Measurements from ENCODE around the gene TWF2.

TWF2 gene

GRCh38 chr3:52226229-52226817, 12.6 kb downstream of the TWF2 start:
- no peaks in the 10 kb centered on the region for H3K27me3 Mint-ChIP-seq
- H3K36me3 Mint-ChIP-seq (ENCODE audit: low read depth): peaks cover 13% of the 10 kb centered on the region
- peak overlapping the region; percentile 82 for H3K27ac Mint-ChIP-seq
- H3K4me3 Mint-ChIP-seq: peak overlapping the region; percentile 21
- H3K4me1 Mint-ChIP-seq (ENCODE audit: low read depth): peaks cover 54% of the 10 kb centered on the region
- no peaks in the 10 kb centered on the region for H3K9me3 Mint-ChIP-seq

DNA sequence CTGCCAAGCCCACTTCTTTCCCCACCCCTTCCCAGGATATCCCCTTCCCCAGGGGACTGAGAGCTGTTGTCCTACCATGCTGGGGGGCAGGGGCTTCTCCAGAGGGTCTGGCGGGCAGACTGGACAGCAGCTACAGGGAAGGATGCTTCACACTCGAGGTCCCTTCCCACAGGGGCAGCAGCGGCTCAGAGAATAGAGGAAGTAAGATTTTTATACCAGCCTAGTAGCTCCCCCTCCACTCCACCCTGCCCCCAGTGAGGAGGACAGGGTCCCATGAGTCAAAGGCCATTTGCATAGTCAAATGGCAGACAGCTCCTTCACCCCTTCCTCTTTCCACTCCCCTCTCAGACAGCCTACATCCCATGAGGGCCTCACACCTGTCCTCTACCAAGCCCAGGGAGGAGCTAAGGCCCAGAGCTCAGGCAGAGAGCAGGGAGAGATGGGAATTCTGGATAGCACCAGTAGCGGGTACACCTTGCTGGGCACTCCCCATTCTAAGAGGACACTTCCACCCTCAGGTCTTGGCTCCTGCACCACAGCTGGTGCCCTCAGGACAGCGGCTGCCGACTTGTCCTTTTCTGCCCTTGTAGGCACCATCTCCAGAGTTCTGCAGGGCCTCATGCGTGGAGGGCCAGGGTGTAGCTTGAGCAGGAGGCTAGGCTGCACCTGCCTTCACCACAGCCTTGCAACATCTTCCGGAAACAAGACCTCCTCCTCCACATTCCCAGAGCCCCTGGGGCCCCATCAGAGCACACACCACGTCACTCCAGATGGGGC, 13.3 kb downstream of the TWF2 start, which contains the start of gene TLR9:
TLR9 (minus strand) TSS at position 194 of the 777 bp plus-strand sequence; CDS start at position 78, 116 bp downstream.
- peaks cover 57% of the 10 kb centered on the region for H3K4me1 Mint-ChIP-seq (ENCODE audit: low read depth)
- H3K27me3 Mint-ChIP-seq: no peaks in the 10 kb centered on the region
- peaks cover 10% of the 10 kb centered on the region for H3K36me3 Mint-ChIP-seq (ENCODE audit: low read depth)
- no peaks in the 10 kb centered on the region for H3K9me3 Mint-ChIP-seq
- H3K27ac Mint-ChIP-seq: peak within 1 kb of the TSS; percentile 82
- peak within 1 kb of the TSS; percentile 63 for H3K4me3 Mint-ChIP-seq

GRCh38 chr3:52223449-52224408, 15.2 kb downstream of the TWF2 start:
- Mint-ChIP-seq H3K36me3 (ENCODE audit: low read depth) (peaks cover 3% of the 10 kb centered on the region), H3K4me1 (ENCODE audit: low read depth) (peaks cover 68% of the 10 kb centered on the region), H3K27me3 (no peaks in the 10 kb centered on the region), H3K27ac (peak overlapping the region; percentile 65), H3K9me3 (no peaks in the 10 kb centered on the region), H3K4me3 (peak overlapping the region; percentile 24)

- Mint-ChIP-seq H3K4me1 (ENCODE audit: low read depth) (peaks cover 80% of the 10 kb centered on the region), H3K4me3 (peak overlapping the region; percentile 73), H3K27me3 (no peaks in the 10 kb centered on the region), H3K36me3 (ENCODE audit: low read depth) (peaks cover 3% of the 10 kb centered on the region), H3K27ac (peak overlapping the region; percentile 49), H3K9me3 (no peaks in the 10 kb centered on the region)
Measured at GRCh38 chr3:52222319-52223221, 16.4 kb downstream of the TWF2 start.

DNA sequence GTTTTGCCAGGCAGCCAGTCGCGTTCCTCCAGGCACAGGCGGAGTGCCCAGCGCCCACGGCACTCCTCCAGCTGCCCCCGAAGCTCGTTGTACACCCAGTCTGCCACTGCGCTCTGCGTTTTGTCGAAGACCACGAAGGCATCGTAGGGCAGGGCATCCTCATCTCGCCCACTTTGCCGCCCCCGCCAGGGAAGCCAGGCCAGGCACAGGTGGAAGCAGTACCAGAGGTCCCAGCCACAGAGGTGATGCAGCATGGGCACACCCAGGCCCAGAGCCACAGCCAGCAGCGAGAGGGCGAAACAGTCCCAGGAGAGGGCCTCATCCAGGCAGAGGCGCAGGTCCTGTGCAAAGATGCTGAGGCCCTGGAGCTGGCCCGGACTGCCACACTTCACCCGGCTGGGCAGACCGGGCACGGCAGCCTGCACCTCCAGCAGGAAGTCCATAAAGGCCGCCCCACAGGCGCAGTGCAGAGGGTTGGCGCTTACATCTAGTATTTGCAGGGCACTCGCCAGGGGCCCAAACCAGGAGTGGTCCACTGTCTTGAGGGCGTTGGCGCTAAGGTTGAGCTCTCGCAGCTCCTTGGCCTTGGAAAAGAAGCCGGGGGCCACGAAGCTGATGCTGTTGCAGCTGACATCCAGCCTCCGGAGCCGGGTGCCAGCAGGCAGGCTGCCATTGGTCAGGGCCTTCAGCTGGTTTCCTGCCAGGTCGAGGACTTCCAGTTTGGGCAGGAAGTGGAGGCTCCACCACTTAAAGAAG, 17.2 kb downstream of the TWF2 start:
- Mint-ChIP-seq H3K4me3 (peak overlapping the region; percentile 73), H3K27ac (peak overlapping the region; percentile 49), H3K36me3 (ENCODE audit: low read depth) (peaks cover 7% of the 10 kb centered on the region), H3K9me3 (no peaks in the 10 kb centered on the region), H3K4me1 (ENCODE audit: low read depth) (peaks cover 85% of the 10 kb centered on the region), H3K27me3 (no peaks in the 10 kb centered on the region)

GRCh38 chr3:52221141-52221562, 17.8 kb downstream of the TWF2 start:
- H3K4me1 Mint-ChIP-seq (ENCODE audit: low read depth): peaks cover 84% of the 10 kb centered on the region
- no peak overlapping the region for H3K4me3 Mint-ChIP-seq
- peaks cover 8% of the 10 kb centered on the region for H3K36me3 Mint-ChIP-seq (ENCODE audit: low read depth)
- H3K9me3 Mint-ChIP-seq: no peaks in the 10 kb centered on the region
- H3K27ac Mint-ChIP-seq: no peak overlapping the region
- no peaks in the 10 kb centered on the region for H3K27me3 Mint-ChIP-seq

DNA sequence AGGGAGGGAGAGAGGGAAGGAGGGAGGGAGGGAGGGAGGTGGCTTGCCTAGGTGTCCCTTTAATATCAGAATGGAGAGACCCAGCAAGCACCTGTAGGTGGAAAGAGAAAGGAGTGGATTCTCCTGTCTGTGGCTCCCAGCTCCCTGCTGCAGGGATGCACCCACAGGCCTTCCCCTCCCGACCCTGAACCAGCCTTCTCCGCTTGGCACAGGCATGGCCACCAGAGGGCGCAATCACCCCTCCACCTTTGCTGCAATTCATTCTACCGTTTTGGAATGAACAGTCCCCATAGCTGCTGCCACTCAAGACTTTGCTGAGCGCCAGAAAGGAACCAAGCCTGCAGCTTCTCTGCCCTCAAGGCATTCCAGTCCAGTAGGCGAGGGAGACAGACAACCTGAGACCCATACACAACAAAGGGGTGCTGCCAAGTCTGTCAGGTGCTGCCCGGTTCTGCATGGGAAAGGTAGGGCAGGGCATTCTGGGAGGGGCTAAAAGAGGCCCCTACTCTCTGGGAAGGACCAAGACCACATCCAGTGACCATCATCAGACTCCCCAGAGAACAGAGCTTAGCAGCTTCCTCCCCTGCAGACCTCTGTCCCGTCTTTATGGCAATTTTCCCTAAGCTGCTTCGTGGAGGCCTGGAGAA, 18.5 kb downstream of the TWF2 start:
- Mint-ChIP-seq H3K27me3 (no peaks in the 10 kb centered on the region), H3K9me3 (no peaks in the 10 kb centered on the region), H3K27ac (no peak overlapping the region), H3K4me3 (peak overlapping the region; percentile 23), H3K4me1 (ENCODE audit: low read depth) (peaks cover 77% of the 10 kb centered on the region), H3K36me3 (ENCODE audit: low read depth) (peaks cover 12% of the 10 kb centered on the region)

DNA sequence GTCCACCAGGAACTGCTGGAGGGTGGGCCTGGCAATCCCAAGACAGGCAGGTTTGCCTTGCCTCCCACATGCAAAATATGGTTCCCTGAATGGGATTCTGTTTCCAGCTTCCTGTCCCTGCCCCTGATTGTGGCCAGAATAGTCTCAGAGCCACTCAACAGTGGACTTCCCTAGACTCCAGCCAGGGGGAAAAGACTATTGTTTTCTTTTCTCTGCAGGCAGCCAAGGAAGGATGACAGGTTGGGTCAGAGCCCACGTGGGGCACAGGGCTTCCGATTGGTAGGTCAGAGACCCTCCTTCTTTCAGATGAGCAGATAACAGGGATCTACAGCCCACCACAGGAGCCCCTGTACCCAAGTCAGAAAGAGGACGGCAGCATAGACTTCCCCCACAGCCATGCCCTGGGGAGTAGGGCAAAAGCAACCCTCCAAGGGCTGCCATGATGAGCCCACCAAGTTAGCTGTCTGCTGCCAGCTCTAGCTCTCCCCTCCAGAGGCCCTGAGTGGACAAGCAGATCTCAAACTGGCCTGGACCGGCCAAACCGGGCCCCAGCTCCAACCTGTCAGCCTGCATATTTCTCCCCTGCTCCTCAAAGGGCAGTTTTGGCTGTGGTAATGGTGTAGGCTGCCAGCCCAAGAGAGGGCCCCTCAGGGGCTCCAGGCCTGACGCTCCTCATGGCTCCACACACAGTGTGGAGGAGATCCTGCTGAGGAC, 19.9 kb downstream of the TWF2 start:
- Mint-ChIP-seq H3K36me3 (ENCODE audit: low read depth) (peaks cover 25% of the 10 kb centered on the region), H3K4me1 (ENCODE audit: low read depth) (peaks cover 64% of the 10 kb centered on the region), H3K4me3 (no peak overlapping the region), H3K27me3 (no peaks in the 10 kb centered on the region), H3K9me3 (no peaks in the 10 kb centered on the region), H3K27ac (peak overlapping the region; percentile 49)

GRCh38 chr3:52218454-52218853, 20.5 kb downstream of the TWF2 start:
- Mint-ChIP-seq H3K4me3 (peak overlapping the region; percentile 47), H3K27me3 (no peaks in the 10 kb centered on the region), H3K27ac (peak overlapping the region; percentile 49), H3K4me1 (ENCODE audit: low read depth) (peaks cover 58% of the 10 kb centered on the region), H3K36me3 (ENCODE audit: low read depth) (peaks cover 31% of the 10 kb centered on the region), H3K9me3 (no peaks in the 10 kb centered on the region)

DNA sequence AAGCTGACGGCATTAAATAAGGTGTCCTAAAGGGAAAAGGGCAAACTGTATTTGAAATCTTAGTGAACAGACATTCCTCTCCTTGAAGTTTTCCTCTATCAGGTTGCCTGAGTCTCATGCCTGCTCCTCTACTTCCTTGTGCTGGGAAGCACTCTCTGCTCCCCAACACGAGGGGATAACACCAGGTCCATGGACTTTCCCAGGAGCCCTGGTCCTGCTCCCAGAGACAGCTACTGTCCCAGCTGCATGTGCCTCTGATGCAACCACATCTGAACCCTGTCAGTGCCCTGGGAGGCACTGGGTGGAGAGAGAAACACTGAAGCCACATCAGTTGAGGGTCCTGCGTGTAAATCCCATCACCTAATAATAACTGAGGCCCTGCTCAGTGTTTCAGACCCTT, 20.9 kb downstream of the TWF2 start:
- Mint-ChIP-seq H3K36me3 (ENCODE audit: low read depth) (peaks cover 31% of the 10 kb centered on the region), H3K27me3 (no peaks in the 10 kb centered on the region), H3K27ac (no peak overlapping the region), H3K4me3 (peak overlapping the region; percentile 47), H3K4me1 (ENCODE audit: low read depth) (peaks cover 53% of the 10 kb centered on the region), H3K9me3 (no peaks in the 10 kb centered on the region)

DNA sequence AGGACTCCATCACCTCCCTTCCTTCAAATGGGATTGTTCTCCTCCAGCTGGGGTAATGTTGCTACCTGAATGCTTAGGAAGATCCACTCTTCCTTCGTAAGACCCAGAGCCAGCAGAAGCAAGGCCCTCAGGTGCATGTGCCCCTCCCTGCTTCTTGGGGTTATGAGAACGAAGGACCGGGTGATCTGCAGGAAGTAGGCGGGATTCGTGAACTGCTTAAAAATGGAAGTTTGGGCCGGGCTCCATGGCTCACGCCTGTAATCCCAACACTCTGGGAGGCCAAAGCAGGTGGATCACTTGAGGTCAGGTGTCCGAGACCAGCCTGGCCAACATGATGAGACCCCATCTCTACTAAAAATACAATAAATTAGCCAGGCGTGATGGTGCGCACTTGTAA, 21.6 kb downstream of the TWF2 start:
- Mint-ChIP-seq H3K4me3 (peak overlapping the region; percentile 33), H3K9me3 (no peaks in the 10 kb centered on the region), H3K4me1 (ENCODE audit: low read depth) (peaks cover 47% of the 10 kb centered on the region), H3K27me3 (no peaks in the 10 kb centered on the region), H3K27ac (peak overlapping the region; percentile 53), H3K36me3 (ENCODE audit: low read depth) (peaks cover 37% of the 10 kb centered on the region)

DNA sequence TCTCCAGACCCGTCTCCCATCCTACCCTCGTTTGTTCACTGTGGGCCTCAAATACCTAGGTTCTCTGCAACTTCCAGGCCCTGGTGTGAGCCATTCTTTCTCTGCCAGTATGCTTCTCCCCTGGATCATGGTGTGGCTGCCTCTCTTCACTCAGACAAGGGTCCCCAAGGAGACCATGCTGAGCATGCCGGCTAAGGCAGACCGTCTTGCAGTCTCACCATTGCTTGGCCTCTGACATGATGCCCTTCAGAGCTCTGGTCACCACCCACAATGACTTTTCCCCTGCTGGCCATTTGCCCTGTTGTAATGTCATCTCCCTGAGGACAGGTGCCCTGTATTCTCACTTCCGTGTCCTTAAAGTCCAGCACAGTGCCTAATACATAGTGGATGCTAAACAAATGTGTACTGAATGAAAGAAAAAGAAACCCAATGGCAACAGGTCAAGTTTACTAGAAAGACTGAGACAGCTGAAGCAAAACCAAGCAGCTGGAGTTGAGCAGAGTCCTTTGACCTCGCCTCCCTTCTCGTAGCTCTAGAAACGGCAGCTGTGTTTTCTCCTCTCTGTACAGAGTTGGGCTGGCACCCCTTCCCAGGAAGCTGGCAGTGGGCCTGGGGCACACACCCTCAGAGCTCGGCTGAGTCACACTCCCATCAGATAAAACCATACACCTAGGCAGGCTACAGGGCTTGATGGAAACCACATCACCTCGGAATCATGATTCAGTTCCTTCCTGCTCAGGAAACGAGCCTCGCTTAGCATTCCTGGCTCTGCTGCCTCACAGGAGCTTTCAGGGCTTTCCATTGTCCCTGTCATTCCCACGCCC, 22.2 kb downstream of the TWF2 start:
- Mint-ChIP-seq H3K9me3 (no peaks in the 10 kb centered on the region), H3K27me3 (no peaks in the 10 kb centered on the region), H3K4me3 (peak overlapping the region; percentile 33), H3K4me1 (ENCODE audit: low read depth) (peaks cover 41% of the 10 kb centered on the region), H3K36me3 (ENCODE audit: low read depth) (peaks cover 43% of the 10 kb centered on the region), H3K27ac (peak overlapping the region; percentile 53)
